ENCODE results near the gene STK35. TPM values are rescaled to one million over a fixed set of nuclear protein-coding genes. Genes with fewer than 3 reads are reported as not detected.

The STK35 gene
- total RNA-seq, 3 donors from 2014 or later (not counting 1 experiment from before 2014, with no cell fraction given): 18.7 to 24.5 (median 21.9) TPM

DNA sequence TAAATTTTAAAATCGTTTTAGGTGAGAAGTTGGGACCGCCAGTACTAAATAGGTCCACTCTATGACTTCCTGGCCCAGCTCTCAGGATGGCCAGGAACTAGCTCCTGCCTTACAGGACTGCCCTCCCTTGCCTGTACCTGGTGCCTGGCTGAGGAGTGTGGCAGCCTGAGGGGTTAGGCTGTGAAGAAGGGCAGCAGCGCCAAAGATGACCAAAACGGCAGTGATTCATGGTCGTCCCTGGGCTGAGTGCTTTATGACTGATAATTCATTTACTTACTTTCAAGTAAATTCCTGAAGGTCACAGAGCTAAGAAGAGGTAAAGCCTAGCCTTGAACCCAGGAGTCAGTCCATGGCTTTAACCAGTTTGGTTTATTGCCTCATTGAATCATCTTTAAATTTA lies 22.1 kb downstream of the STK35 start:
- ATAC-seq (no peak), DNase-seq (no peak)
- TF ChIP-seq, protein P1, sequence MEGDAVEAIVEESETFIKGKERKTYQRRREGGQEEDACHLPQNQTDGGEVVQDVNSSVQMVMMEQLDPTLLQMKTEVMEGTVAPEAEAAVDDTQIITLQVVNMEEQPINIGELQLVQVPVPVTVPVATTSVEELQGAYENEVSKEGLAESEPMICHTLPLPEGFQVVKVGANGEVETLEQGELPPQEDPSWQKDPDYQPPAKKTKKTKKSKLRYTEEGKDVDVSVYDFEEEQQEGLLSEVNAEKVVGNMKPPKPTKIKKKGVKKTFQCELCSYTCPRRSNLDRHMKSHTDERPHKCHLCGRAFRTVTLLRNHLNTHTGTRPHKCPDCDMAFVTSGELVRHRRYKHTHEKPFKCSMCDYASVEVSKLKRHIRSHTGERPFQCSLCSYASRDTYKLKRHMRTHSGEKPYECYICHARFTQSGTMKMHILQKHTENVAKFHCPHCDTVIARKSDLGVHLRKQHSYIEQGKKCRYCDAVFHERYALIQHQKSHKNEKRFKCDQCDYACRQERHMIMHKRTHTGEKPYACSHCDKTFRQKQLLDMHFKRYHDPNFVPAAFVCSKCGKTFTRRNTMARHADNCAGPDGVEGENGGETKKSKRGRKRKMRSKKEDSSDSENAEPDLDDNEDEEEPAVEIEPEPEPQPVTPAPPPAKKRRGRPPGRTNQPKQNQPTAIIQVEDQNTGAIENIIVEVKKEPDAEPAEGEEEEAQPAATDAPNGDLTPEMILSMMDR (IDR thresholded peaks at IDR 0.05): no peak
- 98% methylated on average over 5 of the region's 5 CpGs for WGBS (ENCODE audit: insufficient coverage)
- H3K27ac ChIP-seq (ENCODE audit: low read length): no peak overlapping the region
- Mint-ChIP-seq H3K4me3 (no peak overlapping the region), H3K36me3 (no peaks in the 10 kb centered on the region), H3K27ac (peak overlapping the region; percentile 39 to 51), H3K9me3 (no peaks in the 10 kb centered on the region), H3K4me1 (peaks cover 92 to 98% of the 10 kb centered on the region in 2 donors), H3K27me3 (ENCODE audit: low read depth in 2 of 2) (no peaks in the 10 kb centered on the region)
- no peak overlapping the region for H3K4me3 ChIP-seq (ENCODE audit: low read length)
- intact Hi-C loops (cut with micrococcal nuclease): no loop called here
- H3K27me3 ChIP-seq (ENCODE audit: control insufficient read depth, insufficient read depth, low read length): no peaks in the 10 kb centered on the region
- peaks cover 4% of the 10 kb centered on the region for H3K36me3 ChIP-seq (ENCODE audit: control insufficient read depth, insufficient read depth, low read length)
- peaks cover 24% of the 10 kb centered on the region for H3K4me1 ChIP-seq (ENCODE audit: control insufficient read depth, insufficient read depth, low read length)
- no peaks in the 10 kb centered on the region for H3K9me3 ChIP-seq (ENCODE audit: control insufficient read depth, insufficient read depth, low read length)

DNA sequence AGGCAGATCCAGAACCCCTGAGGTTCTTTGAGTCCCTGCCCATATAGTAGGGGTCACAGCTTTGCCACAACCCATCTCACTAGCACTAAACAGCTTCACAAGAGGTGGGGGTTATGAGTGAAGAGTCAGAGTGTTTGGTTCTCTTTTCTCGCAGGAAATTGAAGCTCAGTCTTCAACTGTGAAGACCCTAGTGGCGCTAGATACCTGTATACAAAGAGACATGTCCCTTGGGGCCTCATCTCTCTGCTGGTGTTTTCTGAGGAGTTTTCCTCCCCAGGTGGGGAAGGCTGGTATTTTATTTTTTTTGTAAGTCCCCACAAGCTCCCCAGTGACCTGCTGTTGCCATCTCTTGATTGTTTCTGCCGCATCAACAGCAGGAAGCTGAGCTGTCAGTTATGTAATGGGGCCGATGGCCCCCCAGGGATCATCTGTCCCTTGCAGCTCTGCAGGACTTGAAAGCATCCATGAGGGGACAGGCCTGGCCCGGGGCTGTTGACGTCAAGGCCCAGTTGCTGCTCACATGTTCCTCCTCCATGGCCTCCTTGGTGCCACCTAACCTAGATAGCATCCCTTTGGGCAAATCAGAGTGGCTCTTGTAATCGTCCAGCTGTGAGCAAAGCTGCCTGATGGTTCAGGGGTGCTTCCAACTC lies 23.1 kb downstream of the STK35 start:
- H3K4me3 Mint-ChIP-seq: no peak overlapping the region
- H3K27ac ChIP-seq (ENCODE audit: low read length): no peak overlapping the region
- peaks cover 89 to 96% of the 10 kb centered on the region in 2 donors for H3K4me1 Mint-ChIP-seq
- no peaks in the 10 kb centered on the region for H3K27me3 ChIP-seq (ENCODE audit: control insufficient read depth, insufficient read depth, low read length)
- H3K4me3 ChIP-seq (ENCODE audit: low read length): no peak overlapping the region
- no peaks in the 10 kb centered on the region for H3K27me3 Mint-ChIP-seq (ENCODE audit: low read depth in 2 of 2)
- peaks cover 24% of the 10 kb centered on the region for H3K4me1 ChIP-seq (ENCODE audit: control insufficient read depth, insufficient read depth, low read length)
- WGBS (ENCODE audit: insufficient coverage): 63% methylated on average over 7 of the region's 7 CpGs
- no peaks in the 10 kb centered on the region for H3K9me3 Mint-ChIP-seq
- intact Hi-C loops (cut with micrococcal nuclease): no loop called here
- TF ChIP-seq, protein P1 (IDR thresholded peaks at IDR 0.05): no peak
- H3K9me3 ChIP-seq (ENCODE audit: control insufficient read depth, insufficient read depth, low read length): no peaks in the 10 kb centered on the region
- no peaks in the 10 kb centered on the region for H3K36me3 ChIP-seq (ENCODE audit: control insufficient read depth, insufficient read depth, low read length)
- peak overlapping the region; percentile 39 to 51 for H3K27ac Mint-ChIP-seq
- no peaks in the 10 kb centered on the region for H3K36me3 Mint-ChIP-seq
- ATAC-seq (peak in 2 of 3 donors; percentile 47 to 84), DNase-seq (no peak)

DNA sequence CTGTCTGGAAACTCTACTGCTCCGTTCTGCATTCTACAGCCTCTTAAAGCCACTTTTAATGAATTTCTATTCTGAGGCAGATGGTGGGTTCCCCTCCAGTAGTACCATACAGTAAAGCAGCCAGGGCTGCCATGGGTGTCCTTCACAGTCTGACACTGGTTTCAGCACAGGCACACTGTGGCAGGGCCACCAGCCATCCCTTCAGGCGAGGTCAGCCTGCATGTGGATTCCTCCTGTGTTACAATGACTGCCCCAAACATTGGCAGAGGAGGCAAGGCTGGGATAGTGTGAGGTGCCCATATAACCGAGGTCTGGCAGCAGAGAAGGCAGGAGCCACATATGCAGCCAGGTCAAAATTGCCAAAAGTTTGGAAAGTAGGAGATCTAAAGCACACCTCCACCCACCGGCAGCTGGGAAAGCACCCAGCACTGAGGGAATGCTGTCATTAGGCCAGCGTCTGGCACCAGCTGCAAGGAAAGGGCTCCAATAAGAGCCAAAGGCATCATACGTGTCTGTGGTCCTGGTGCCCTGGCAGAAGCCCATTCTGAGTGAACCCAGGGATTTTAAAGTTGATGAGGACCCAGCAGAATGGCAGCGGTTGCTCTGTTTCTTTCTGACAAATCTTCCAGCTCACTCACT lies 24.0 kb downstream of the STK35 start:
- peaks cover 24% of the 10 kb centered on the region for H3K4me1 ChIP-seq (ENCODE audit: control insufficient read depth, insufficient read depth, low read length)
- no peaks in the 10 kb centered on the region for H3K9me3 Mint-ChIP-seq
- H3K36me3 ChIP-seq (ENCODE audit: control insufficient read depth, insufficient read depth, low read length): no peaks in the 10 kb centered on the region
- WGBS (ENCODE audit: insufficient coverage): 81% methylated on average over 7 of the region's 7 CpGs
- no peaks in the 10 kb centered on the region for H3K27me3 ChIP-seq (ENCODE audit: control insufficient read depth, insufficient read depth, low read length)
- H3K4me3 ChIP-seq (ENCODE audit: low read length): no peak overlapping the region
- DNase-seq: no peak
- H3K27ac ChIP-seq (ENCODE audit: low read length): no peak overlapping the region
- TF ChIP-seq, protein P1 (IDR thresholded peaks at IDR 0.05): no peak
- peak overlapping the region in 1 of 2 donors; percentile 63 for H3K27ac Mint-ChIP-seq
- intact Hi-C loops (cut with micrococcal nuclease): no loop called here
- H3K27me3 Mint-ChIP-seq (ENCODE audit: low read depth in 2 of 2): no peaks in the 10 kb centered on the region
- no peaks in the 10 kb centered on the region for H3K36me3 Mint-ChIP-seq
- no peak overlapping the region for H3K4me3 Mint-ChIP-seq
- H3K9me3 ChIP-seq (ENCODE audit: control insufficient read depth, insufficient read depth, low read length): no peaks in the 10 kb centered on the region
- H3K4me1 Mint-ChIP-seq: peaks cover 89 to 97% of the 10 kb centered on the region in 2 donors
- no peak for ATAC-seq
